Hepatocyte (in vitro differentiated cells): ENCODE data around the gene GALNT14. TPM values are rescaled to one million over a fixed set of nuclear protein-coding genes. Genes with fewer than 3 reads are reported as not detected.

Experiments used
- DNase-seq: peaks from one replicate; pipeline ENCODE4 v3.0.0-alpha.2; 2016; ENCODE audit warnings: low spot score
- H2AFZ ChIP-seq: fragments of 200-600 bp; sonication (generic); 2 replicates; pipeline ENCODE4 v1.6.0; 2016; ENCODE audit warnings: antibody characterized with exemption, mild to moderate bottlenecking
- H3K27ac ChIP-seq: fragments of 200-600 bp; sonication (generic); 2 replicates; pipeline ENCODE4 v1.5.1; 2016; ENCODE audit warnings: mild to moderate bottlenecking
- H3K27me3 ChIP-seq: fragments of 200-600 bp; sonication (generic); 2 replicates; pipeline ENCODE4 v1.6.1; 2016
- H3K36me3 ChIP-seq: fragments of 200-600 bp; sonication (generic); replicated peaks from 2 replicates; pipeline ENCODE4 v1.5.1; 2016; ENCODE audit warnings: low read depth; ENCODE audit not compliant: insufficient read depth
- H3K4me1 ChIP-seq: fragments of 200-600 bp; sonication (generic); 2 replicates; pipeline ENCODE4 v1.5.1; 2016; ENCODE audit warnings: mild to moderate bottlenecking, moderate library complexity; ENCODE audit not compliant: insufficient read depth
- H3K4me2 ChIP-seq: fragments of 200-600 bp; sonication (generic); 2 replicates; pipeline ENCODE4 v1.6.0; 2016
- H3K4me3 ChIP-seq: fragments of 200-600 bp; sonication (generic); 2 replicates; pipeline ENCODE4 v1.5.1; 2016; ENCODE audit warnings: mild to moderate bottlenecking
- H3K79me2 ChIP-seq: fragments of 200-600 bp; sonication (generic); 2 replicates; pipeline ENCODE4 v1.6.0; 2017; ENCODE audit warnings: mild to moderate bottlenecking
- H3K9me2 ChIP-seq: fragments of 200-600 bp; sonication (generic); replicated peaks from 2 replicates; pipeline ENCODE4 v1.6.0; 2017; ENCODE audit warnings: mild to moderate bottlenecking; ENCODE audit not compliant: insufficient read depth
- H3K9me3 ChIP-seq: fragments of 200-600 bp; sonication (generic); 2 replicates; pipeline ENCODE4 v1.5.1; 2016; ENCODE audit warnings: low read depth, mild to moderate bottlenecking
- H4K20me1 ChIP-seq: fragments of 200-600 bp; sonication (generic); 2 replicates; pipeline ENCODE4 v1.6.0; 2016; ENCODE audit warnings: mild to moderate bottlenecking; ENCODE audit not compliant: insufficient read depth, poor library complexity, severe bottlenecking
- EZH2 ChIP-seq: fragments of 200-600 bp; sonication (generic); IDR thresholded peaks from 2 replicates; pipeline ENCODE4 v1.6.1; 2016; ENCODE audit warnings: antibody characterized with exemption, mild to moderate bottlenecking, borderline replicate concordance
- EZH2phosphoT487 ChIP-seq: fragments of 200-600 bp; sonication (generic); IDR thresholded peaks from one replicate; pipeline ENCODE4 v1.6.1; 2018; ENCODE audit warnings: antibody characterized with exemption, mild to moderate bottlenecking, low read depth, moderate library complexity; ENCODE audit not compliant: unreplicated experiment, severe bottlenecking
- WGBS: methylation state at CpG from one replicate; pipeline ENCODE4 v1.1.6; 2016; ENCODE audit warnings: low lambda C conversion rate; ENCODE audit errors: missing lambda C conversion rate; 5-methylcytosine and 5-hydroxymethylcytosine counted together
- polyA plus RNA-seq: library from polyadenylated mRNA; unstranded; fragments of >200 nt; fragmentation: Nextera tagmentation; extraction: Ambion mirVana; gene quantifications from 2 replicates; pipeline ENCODE4 v1.2.1, GENCODE V29; 2016
- total RNA-seq: library from RNA; depleted of rRNA; stranded (reverse); fragments of >200 nt; gene quantifications from 2 replicates; pipeline ENCODE4 v1.2.3, GENCODE V29; 2014
- TF ChIP-seq, protein P1 (sequence below): fragments of 200-600 bp; sonication (generic); IDR thresholded peaks from 2 replicates; pipeline ENCODE4 v1.5.1; 2016; ENCODE audit warnings: antibody characterized with exemption, mild to moderate bottlenecking; ENCODE audit not compliant: poor library complexity

GALNT14 gene
- total and polyA plus RNA-seq, 2 experiments from 2014 or later, result 2.2 to 2.9 TPM

GRCh38 chr2:31008561-31009114 lies 129.6 kb downstream of the GALNT14 start:
- no peak overlapping the region for H3K4me3 ChIP-seq
- H3K79me2 ChIP-seq, result no peaks in the 10 kb centered on the region
- H4K20me1 ChIP-seq, result no peaks in the 10 kb centered on the region
- H3K9me2 ChIP-seq, result no peaks in the 10 kb centered on the region
- H2AFZ ChIP-seq, result no peak overlapping the region
- no peaks in the 10 kb centered on the region for H3K9me3 ChIP-seq
- DNase-seq, result no peak
- peaks cover 19% of the 10 kb centered on the region for H3K27me3 ChIP-seq
- no peaks in the 10 kb centered on the region for H3K36me3 ChIP-seq
- 51% methylated on average over 12 of the region's 12 CpGs for WGBS
- H3K4me2 ChIP-seq, result no peak overlapping the region
- H3K4me1 ChIP-seq, result no peaks in the 10 kb centered on the region
- TF ChIP-seq, protein P1, sequence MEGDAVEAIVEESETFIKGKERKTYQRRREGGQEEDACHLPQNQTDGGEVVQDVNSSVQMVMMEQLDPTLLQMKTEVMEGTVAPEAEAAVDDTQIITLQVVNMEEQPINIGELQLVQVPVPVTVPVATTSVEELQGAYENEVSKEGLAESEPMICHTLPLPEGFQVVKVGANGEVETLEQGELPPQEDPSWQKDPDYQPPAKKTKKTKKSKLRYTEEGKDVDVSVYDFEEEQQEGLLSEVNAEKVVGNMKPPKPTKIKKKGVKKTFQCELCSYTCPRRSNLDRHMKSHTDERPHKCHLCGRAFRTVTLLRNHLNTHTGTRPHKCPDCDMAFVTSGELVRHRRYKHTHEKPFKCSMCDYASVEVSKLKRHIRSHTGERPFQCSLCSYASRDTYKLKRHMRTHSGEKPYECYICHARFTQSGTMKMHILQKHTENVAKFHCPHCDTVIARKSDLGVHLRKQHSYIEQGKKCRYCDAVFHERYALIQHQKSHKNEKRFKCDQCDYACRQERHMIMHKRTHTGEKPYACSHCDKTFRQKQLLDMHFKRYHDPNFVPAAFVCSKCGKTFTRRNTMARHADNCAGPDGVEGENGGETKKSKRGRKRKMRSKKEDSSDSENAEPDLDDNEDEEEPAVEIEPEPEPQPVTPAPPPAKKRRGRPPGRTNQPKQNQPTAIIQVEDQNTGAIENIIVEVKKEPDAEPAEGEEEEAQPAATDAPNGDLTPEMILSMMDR, result no peak
- TF ChIP-seq EZH2 (no peak), EZH2phosphoT487 (no peak)
- H3K27ac ChIP-seq, result no peak overlapping the region

GRCh38 chr2:31004257-31004656 lies 134.0 kb downstream of the GALNT14 start:
- Histone ChIP-seq H2AFZ (no peak overlapping the region), H3K9me3 (no peaks in the 10 kb centered on the region), H3K27me3 (peaks cover 21% of the 10 kb centered on the region), H3K36me3 (no peaks in the 10 kb centered on the region), H3K27ac (no peak overlapping the region), H3K4me2 (no peak overlapping the region), H3K4me3 (no peak overlapping the region), H3K9me2 (no peaks in the 10 kb centered on the region), H3K79me2 (no peaks in the 10 kb centered on the region), H4K20me1 (no peaks in the 10 kb centered on the region), H3K4me1 (no peaks in the 10 kb centered on the region)
- no peak for TF ChIP-seq EZH2
- TF ChIP-seq, protein P1, result no peak
- TF ChIP-seq EZH2phosphoT487, result no peak
- DNase-seq, result no peak

DNA sequence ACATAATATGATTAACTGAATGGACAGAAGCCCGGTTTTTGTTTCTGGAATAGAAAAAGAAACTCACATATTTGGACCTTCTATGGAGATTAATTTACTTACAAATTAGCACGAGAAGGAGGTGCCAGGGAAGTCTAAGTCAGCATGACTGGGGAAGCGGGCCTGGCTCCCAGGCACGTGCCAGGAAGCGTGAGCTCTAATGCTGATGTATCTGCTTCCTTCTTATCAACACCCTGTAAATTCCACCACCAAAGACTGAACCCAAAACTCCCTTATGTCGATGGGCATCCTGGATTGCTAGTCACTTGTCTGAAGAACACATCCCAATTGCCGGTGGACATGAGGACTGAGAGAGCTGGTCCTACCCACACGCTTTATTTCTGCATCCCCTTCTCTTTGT lies 134.5 kb downstream of the GALNT14 start:
- no peak for TF ChIP-seq EZH2
- no peak for TF ChIP-seq EZH2phosphoT487
- TF ChIP-seq, protein P1, result no peak
- no peak overlapping the region for H2AFZ ChIP-seq
- no peaks in the 10 kb centered on the region for H3K9me3 ChIP-seq
- H3K4me2 ChIP-seq, result no peak overlapping the region
- H3K36me3 ChIP-seq, result no peaks in the 10 kb centered on the region
- 61% methylated on average over 8 of the region's 8 CpGs for WGBS
- H3K79me2 ChIP-seq, result no peaks in the 10 kb centered on the region
- no peak overlapping the region for H3K27ac ChIP-seq
- H3K4me1 ChIP-seq, result no peaks in the 10 kb centered on the region
- no peaks in the 10 kb centered on the region for H3K9me2 ChIP-seq
- no peak for DNase-seq
- H4K20me1 ChIP-seq, result no peaks in the 10 kb centered on the region
- no peak overlapping the region for H3K4me3 ChIP-seq
- H3K27me3 ChIP-seq, result peaks cover 21% of the 10 kb centered on the region
